Fibroblast of the aortic adventitia (primary cell): Measurements from ENCODE around the gene ARID1A. TPM values are rescaled to one million over a fixed set of nuclear protein-coding genes. Genes with fewer than 3 reads are reported as not detected.

Experiments
- DNase-seq: peaks from one replicate; pipeline ENCODE4 v3.0.0-alpha.2; 2010; ENCODE audit warnings: low read depth
- H3K4me3 ChIP-seq: 2 replicates; pipeline ENCODE4 v1.5.1; 2011; ENCODE audit warnings: low read depth, mild to moderate bottlenecking, control low read depth, low read length, moderate library complexity
- total RNA-seq: library from RNA; depleted of rRNA; stranded (reverse); fragments of >200 nt; gene quantifications from 2 replicates; pipeline ENCODE4 v1.2.3, GENCODE V29; 2012; ENCODE audit warnings: low replicate concordance
- TF ChIP-seq, protein P1 (sequence below): IDR thresholded peaks from 2 replicates; pipeline ENCODE4 v1.5.1; 2011; ENCODE audit warnings: mild to moderate bottlenecking, low read length, control low read depth, inconsistent platforms; ENCODE audit not compliant: insufficient read depth

ARID1A gene
- total RNA-seq, 1 donor: 26.9 TPM

- TF ChIP-seq, protein P1, sequence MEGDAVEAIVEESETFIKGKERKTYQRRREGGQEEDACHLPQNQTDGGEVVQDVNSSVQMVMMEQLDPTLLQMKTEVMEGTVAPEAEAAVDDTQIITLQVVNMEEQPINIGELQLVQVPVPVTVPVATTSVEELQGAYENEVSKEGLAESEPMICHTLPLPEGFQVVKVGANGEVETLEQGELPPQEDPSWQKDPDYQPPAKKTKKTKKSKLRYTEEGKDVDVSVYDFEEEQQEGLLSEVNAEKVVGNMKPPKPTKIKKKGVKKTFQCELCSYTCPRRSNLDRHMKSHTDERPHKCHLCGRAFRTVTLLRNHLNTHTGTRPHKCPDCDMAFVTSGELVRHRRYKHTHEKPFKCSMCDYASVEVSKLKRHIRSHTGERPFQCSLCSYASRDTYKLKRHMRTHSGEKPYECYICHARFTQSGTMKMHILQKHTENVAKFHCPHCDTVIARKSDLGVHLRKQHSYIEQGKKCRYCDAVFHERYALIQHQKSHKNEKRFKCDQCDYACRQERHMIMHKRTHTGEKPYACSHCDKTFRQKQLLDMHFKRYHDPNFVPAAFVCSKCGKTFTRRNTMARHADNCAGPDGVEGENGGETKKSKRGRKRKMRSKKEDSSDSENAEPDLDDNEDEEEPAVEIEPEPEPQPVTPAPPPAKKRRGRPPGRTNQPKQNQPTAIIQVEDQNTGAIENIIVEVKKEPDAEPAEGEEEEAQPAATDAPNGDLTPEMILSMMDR: no peak
- DNase-seq: peak; percentile 67
- H3K4me3 ChIP-seq: no peak overlapping the region
Measured at GRCh38 chr1:26734501-26735058, 38.8 kb downstream of the ARID1A start.

DNA sequence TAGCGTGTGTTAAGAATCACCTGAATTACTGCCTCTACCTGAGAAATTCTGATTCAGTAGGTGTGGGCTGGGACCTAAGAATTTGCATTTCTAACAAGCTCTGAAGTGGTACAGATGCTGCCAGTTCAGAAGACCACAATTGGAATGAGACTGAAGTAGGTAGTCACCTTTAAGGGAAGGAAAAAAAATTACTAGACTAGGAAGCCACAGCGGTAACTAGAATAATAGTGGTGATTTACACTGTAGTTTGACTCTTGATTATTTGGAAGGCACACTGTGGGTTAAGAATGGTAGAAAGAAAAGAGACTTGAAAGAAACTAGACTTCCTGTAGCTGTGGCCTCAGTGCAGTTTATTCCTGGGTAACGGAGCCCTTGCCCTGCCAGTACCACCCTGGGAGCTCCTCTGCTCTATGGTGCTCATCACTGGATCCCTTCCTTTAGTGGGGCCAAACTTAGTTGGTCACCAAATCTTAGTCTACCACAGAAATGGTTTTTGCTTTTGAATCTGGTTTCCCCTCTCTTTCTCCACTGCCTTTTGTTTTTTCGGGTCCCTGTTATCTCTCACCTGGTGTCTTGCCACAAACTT, 43.6 kb downstream of the ARID1A start:
- H3K4me3 ChIP-seq: no peak overlapping the region
- TF ChIP-seq, protein P1: no peak
- DNase-seq: no peak

- no peak overlapping the region for H3K4me3 ChIP-seq
- TF ChIP-seq, protein P1: no peak
- DNase-seq: no peak
Measured at GRCh38 chr1:26740023-26740634, 44.3 kb downstream of the ARID1A start.

DNA sequence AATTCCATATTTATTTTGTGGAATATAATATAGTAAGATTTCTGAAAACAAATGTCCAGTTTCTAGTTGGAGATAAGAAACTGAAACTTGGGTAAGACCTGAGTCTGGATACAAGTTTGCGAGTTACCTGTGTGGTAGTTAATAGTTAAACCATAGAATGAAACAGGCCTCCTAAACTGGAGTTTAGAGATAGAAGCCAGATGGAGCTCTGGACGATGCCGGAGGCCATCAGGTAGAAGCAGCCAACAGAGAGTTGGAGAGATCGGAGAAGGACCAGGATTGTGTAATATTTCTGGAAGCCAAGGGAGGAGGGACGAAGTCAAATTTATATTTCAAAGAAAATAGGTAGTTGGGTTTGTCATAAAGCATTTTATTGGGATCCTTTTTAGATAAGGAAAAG, 45.1 kb downstream of the ARID1A start:
- H3K4me3 ChIP-seq: no peak overlapping the region
- TF ChIP-seq, protein P1: no peak
- DNase-seq: no peak

DNA sequence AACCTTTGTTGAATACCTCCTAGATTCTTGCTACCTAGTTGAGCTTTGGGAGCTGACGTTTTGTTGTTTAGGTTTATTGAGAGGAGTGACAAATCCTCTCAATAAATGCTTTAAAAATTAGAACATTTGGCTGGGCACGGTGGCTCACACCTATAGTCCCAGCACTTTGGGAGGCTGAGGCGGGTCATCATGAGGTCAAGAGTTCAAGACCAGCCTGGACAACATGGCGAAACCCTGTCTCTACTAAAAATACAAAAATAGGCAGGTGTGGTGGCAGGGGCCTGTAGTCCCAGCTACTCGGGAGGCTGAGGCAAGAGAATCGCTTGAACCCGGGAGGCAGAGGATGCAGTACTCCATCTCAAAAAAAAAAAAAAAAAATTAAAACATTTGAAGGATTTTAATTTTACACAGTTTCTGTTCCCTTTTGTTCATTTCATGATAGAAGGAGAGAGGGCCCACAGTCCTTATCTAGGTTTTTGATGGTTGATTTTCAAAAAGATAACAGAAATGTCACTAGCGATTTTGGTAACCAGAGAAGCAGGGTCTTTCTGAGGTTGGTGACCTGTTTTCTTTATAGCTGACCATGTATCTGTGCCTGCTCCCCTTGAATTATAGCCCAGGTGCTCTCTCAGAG, 47.7 kb downstream of the ARID1A start:
- TF ChIP-seq, protein P1: no peak
- no peak for DNase-seq
- no peak overlapping the region for H3K4me3 ChIP-seq

- no peak overlapping the region for H3K4me3 ChIP-seq
- TF ChIP-seq, protein P1: no peak
- DNase-seq: peak; percentile 92
Measured at GRCh38 chr1:26744075-26744959, 48.5 kb downstream of the ARID1A start.
